NCI-H1105 (cell line): ENCODE results near the gene SF3B3.
"Not testable (repeated sequence)": the region's sequence is repeated elsewhere in the genome, so short reads cannot be mapped to it uniquely, and the experiment has no call there.

Experiments
- DNase-seq: peaks from one replicate; lab custom pipeline; 2025; lab: John Stamatoyannopoulos, UW

The SF3B3 gene

DNA sequence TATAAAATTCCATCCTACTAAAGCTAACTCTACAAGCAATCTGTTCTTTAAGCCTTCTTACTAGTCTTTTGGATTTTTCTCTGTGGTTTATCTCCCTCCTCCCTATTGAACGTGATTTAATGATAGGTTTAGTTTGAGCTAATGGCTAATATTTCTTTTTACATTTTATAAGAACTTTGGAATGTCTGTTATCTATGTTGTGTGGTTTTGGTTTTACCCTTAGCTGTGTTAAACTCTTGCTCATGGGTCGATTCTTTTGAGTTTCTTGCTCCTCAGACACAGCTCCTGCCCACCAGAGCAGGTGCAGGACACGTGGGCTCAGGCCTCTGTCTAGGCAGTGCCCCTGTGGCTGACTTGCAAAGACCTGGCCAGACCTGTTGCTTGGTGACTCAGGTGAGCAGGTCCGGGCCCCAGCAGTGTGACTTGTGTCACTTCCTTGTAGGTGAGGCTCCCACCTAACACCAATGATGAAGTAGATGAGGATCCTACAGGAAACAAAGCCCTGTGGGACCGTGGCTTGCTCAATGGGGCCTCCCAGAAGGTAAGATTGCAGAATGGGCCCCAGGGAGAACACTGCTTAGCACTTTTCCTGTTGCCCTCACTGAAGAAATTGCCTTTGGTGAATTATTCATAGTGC, 45.1 kb downstream of the SF3B3 start:
- DNase-seq = no peak

DNA sequence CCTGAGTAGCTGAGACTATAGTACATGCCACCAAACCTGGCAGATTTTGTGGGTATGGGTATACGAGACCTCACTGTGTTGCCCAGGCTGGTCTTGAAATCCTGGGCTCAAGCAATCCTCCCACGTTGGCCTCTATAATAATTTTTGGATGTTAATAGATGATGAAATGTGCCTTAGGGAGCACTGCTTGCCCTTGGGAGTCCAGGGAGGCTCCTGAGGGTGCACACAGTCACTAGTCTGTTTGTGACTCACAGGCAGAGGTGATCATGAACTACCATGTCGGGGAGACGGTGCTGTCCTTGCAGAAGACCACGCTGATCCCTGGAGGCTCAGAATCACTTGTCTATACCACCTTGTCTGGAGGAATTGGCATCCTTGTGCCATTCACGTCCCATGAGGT, 46.1 kb downstream of the SF3B3 start:
- DNase-seq = no peak

DNA sequence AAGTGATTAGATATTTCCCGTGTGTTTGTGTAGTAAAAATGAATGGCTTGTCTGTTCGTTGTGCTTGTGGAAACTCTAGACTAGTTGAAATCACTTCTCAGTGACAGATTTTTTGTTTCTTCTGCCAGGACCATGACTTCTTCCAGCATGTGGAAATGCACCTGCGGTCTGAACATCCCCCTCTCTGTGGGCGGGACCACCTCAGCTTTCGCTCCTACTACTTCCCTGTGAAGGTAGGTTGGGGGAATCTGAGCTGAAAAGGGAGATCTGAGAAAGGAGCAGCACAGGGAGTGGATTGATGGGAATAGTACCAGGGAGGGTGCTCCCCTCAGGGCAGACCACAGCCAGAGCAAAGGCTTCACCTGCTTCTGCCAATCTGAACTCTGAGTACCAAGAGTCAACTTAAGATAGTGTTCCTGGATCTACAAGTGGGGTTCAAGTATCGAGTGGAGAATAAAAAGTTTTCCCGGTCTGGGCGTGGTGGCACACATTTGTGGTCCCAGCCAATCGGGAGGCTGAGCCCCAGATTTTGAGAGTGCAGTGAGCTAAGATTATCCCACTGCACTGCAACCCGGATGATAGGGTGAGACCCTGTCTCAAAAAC, 47.5 kb downstream of the SF3B3 start:
- no peak for DNase-seq

DNA sequence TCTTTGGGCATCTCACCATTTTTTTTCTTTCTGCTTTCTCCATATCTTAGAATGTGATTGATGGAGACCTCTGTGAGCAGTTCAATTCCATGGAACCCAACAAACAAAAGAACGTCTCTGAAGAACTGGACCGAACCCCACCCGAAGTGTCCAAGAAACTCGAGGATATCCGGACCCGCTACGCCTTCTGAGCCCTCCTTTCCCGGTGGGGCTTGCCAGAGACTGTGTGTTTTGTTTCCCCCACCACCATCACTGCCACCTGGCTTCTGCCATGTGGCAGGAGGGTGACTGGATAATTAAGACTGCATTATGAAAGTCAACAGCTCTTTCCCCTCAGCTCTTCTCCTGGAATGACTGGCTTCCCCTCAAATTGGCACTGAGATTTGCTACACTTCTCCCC, 48.0 kb downstream of the SF3B3 start:
- DNase-seq = no peak

DNA sequence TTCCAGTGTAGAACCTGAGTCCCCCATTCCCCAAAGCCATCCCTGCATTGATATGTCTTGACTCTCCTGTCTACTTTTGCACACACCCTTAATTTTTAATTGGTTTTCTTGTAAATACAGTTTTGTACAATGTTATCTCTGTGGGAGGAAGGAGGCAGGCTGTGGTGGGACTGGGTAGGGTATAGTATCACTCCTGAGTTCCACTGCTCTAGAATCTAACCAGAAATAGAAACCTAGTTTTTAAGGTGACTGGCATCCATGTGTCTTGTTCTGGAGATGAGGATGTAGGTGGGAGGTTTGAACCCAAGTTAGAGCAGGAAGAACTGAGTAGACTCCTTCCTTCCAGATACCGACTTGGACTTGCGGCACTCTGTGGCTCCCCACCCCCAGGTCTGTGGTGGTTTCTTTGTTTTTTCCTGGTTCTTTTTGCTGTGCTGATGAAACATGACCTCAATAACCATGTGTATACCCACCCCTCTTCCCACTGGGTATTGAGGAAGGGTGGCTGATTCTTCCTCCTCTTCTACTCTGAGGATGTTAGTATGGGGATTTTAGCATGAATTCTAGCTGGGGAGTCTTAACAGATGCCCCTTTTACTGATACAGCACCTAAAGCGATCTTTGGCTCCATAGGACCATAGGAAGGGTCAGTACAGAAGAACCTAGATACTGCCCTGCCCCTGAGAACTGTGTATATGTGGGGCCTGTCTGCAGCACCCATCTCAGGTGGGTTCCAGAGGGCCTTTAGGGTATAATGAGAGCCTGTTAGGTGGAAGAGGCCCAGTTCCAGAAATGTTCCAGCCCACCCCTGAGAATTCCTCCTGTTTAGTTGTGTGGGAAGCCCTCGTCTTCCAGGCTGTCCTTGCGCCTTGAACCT, 48.7 kb downstream of the SF3B3 start:
- no peak for DNase-seq

DNA sequence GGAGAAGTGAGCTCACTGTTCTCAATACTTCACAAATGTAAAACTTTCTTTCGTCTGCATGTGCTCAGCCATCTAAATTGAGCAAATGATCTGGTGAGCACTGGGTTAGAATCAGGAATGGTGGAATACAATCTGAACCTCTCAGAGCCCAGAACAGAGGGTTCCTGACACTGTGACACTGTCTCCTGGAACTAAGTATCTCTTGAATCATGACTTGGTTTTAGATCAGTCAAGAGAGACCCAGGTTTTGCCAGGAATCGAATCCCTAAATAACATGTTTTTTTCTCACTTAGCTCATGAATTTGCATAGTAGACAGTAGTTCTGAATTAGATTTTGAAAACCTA, 49.3 kb downstream of the SF3B3 start:
- DNase-seq = no peak

DNA sequence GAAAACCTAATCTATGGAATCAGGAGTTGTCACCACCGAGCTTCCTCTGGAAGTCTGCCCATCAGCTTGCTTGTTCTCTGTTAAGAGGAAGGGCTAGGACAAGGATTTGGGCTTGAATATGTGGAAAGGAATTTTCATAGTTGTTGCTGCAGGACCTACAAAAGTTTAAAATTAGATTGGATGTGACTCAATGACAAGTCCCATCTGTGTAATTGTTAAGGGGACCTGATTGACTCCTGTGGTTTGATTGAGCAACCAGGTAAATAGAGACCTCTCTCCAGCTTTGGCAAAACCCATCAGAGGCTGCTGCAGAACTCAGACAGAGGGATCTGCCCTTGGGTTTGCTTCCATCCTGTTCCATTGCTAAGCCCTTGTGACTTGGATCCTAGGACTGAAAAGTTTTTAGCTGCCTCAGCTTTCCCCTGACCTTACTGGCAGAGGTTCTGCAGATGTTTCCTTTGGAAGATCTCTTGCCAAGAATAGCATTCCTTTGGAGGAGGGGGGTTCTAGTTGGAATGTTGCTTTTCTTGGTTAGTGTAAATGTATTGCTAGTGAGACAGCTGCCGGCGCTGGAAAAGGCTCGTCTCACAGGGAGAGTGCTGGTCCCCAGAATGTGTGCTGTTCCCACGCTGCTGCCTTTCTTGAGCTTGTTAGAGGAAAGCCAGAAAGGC, 50.0 kb downstream of the SF3B3 start:
- DNase-seq = no peak

DNA sequence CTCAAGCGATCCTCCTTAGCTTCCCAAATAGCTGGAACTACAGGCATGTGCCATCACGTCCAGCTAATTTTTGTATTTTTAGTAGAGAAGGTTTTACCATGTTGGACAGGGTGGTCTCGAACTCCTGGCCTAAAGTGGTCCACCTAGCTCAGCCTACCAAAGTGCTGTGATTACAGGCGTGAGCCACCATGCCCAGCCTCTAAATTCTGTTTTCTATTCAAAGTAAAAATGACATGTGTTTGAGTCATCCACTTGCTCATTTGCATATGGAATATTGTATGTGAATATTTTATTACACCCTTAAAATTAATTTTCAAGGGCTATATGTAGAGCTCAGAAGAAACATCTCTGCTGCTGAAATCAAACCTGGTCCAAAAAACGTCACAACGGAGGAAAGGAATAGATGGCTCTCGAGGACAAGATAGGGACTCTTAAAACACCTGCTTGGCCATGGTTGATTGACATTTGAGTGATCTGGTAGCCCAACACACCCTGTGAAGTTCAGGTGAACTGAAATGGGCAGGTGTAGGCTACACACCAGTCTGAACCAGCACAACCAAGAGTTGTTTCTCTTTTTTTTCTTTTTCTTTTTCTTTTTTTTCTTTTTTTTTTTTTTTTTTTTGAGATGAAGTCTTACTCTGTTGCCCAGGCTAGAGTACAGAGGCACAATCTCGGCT, 51.1 kb downstream of the SF3B3 start:
- DNase-seq = no peak

DNA sequence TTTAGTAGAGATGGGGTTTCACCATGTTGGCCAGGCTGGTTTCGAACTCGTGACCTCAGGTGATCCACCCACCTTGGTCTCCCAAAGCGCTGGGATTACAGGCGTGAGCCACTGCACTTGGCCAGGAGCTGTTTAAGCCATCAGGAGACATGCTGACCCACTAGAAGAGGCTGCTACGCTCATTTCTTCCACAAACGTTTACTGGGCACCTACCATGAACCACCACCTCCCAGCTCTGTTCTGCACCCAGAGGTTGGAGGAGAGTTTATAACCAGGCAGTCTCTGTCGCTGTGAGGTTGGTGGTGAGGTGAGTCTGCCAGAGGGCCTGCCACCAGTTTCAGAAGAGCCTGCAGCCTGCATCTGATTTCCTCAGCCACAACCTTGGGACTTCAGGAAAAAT, 51.8 kb downstream of the SF3B3 start:
- no peak for DNase-seq

DNA sequence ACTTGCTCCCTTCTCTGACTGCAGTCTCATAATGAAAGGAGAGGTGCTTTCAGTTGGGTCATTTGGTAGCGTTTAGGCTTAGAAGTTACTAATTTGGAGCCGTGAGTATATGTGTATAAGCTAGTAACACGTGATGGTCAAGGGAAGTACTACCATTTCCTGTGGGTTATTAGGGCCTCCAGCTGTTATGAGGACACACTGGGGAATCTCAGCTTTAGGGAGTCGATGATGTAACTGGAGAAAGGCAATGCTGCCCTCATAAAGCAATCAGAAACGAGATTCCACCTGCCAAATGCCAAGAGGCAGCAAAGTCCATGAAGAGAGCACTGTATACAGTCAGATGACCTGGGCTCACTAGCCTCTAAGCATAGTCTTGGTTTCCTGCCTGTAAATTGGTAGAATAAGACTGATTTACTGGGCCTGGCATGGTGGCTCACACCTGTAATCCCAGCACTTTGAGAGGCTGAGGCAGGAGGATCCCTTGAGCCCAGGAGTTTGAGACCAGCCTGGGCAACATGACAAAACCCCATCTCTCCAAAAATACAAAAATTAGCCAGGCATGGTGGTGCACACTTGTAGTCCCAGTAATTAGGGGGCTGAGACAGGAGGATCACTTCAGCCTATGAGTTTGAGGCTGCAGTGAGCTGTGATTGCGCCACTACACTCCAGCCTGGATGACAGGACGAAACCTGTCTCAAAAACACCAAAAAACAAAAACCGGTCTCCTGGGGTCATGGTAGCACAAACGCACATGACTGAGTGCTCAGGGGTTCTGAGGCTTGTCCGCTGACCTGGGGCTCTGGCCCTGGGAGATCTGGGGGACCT, 53.0 kb downstream of the SF3B3 start:
- DNase-seq = no peak

DNA sequence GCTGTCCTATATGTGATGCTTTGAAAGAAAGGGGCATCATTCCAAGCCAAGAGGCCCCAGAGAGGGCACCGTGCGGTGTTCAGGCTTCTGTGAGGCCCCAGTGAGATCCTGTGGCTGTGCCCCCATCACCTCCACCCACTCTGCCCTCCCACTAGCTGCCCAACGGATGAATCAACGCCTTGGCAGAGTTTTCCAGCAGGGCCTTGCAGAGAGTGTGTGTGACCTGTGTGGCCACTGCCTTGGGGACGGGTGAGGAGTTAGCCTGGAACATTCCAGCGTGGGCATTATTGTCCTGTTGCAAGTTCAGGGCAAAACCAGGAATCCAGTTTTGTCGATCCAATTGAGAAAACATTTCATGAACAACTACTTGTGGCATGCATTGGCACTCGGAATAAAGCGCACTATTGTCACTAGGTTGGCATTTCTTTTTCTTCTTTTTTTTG, 53.7 kb downstream of the SF3B3 start:
- DNase-seq = no peak

DNA sequence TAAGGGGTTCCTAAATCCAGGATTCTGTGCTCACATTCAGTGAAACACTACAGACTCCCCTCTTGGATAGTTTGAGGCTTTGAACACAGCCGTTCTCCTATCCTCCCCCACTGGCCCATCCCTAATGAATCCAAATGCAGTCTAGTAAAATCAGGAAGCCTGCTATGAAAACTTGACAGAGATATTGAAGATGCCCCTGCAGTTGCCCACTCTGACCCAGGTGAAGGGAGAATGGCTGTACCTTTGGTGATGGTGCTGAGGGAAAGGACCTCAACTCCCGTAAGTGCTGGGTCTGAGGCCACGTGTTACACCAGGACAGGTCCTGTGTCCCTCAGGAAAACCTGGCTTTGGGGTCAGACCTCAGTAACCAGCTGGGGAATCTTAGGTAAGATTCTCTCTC, 54.4 kb downstream of the SF3B3 start:
- DNase-seq = no peak

DNA sequence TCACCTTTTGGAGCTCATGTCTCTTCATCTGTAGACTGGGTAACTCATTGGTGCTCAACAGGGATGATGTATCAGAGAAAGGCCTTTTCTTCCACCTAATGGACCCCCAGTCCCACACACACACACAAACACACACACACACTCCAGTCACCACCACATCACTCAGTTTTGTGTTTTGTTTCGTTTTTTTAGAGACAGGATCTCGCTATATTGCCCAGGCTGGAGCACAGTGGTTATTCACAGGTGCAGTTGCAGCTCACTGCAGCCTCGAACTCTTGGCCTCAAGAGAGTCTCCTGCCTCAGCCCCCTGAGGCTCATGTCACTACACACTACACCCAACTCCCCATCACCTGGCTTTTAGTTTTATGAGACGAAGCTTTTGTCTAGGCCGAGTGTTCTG, 55.6 kb downstream of the SF3B3 start:
- no peak for DNase-seq

DNA sequence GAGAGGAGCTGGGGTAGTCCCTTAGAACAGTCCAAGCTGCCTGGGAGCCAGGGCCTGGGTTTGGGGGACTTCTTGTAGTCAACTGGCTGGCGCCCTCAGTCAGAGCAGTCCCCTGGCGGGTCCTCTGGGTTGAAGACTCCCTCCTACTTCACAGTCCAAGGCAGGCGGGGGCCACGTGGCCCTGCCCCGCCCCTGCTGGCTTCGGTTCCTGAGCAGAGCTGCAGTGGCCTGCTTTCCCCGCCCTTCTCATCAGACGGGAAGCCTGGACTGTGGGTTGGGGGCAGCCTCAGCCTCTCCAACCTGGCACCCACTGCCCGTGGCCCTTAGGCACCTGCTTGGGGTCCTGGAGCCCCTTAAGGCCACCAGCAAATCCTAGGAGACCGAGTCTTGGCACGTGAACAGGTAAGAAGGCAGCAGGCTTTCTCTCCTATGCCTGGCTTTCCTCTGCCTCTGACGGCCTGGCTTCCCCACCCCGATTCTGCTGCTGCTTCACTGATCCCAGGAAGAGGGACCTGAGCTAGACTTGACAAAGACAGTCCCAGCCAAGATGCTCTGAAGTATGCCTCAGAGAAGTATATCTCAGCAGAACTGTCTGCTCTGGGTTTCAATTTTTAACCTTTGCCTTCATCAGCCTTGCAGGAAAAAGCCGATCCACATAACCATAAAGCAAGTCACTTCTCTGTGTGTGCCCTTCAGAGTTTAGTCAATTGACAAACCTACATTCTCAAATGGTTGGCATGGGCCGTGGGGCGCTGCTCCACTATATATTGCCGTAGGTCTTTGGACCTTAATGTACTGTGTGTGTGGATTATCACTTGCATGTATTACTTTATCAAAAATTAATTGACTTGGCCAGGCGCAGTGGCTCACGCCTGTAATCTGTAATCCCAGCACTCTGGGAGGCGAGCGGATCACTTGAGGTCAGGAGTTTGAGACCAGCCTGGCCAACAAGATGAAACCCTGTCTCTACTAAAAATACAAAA, 56.3 kb downstream of the SF3B3 start:
- DNase-seq = no peak

DNA sequence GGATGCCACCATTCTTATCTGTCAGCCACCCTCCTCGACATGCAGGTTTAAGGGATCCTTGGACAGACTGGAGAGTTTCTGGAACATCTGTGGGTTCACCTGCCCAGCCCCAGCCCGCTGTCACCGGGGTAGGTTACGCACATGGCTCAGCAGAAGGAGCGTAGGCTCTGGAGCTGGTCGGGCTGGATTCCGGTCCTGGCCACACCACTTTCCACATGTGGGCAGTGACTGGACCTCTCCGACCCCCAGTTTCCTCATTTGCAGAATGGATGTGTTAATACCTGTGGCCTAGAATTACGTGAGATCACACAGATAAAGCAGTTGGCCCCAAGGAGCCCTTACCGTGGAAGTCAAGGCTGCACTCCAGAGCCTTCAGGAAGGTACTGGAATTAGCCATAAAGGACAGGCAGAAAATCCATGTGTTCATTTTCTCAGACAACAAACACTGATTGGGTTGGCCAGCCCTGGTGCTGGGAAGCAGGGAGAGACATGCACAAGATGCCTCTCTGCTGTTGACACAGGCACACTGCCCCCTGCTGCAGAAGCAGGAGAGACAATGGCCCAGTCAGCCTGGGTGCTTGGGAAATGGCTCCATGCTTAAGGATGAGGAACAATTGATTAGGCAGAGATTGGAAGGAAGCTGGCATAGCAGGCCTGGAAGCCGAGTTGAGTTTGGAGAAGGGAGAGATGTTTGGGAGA, 58.8 kb downstream of the SF3B3 start:
- DNase-seq = no peak

DNA sequence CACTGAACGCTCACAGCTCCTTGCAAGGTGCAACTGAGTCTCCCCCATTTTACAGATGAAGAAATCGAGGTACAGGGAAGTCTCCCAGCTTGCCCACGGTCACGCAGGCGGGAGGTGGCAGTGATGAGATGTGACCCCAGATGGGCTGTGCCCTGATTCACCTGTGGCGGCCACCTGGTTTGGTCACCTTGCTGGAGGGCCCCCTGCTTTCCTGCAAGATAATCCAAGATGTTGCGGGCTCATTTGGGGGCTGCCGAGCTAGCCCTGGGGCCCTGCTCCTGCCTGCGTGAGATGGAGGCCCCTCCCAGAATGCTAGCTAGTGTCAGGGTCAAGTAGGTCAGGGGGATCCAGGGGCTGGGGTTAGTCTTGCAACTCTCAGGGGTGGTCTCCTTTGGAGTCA, 63.1 kb downstream of the SF3B3 start:
- DNase-seq = no peak

DNA sequence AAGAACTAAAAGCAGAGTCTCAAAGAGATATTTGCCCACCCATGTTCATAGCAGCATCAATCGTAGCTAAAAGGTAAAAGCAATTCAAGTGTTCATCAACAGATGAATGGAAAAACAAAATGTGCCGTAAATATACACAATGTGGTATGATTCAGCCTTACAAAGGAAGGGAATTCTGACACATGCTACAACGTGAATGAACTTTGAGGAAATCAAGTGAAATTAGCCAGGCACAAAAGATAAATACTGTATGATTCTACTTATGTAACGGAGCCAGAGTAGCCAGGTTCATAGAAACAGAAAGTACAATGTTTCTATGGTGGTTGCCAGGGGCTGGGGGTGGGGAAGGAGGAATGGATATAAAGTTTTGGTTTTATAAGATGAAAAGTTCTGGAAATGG, 64.9 kb downstream of the SF3B3 start:
- DNase-seq = no peak

DNA sequence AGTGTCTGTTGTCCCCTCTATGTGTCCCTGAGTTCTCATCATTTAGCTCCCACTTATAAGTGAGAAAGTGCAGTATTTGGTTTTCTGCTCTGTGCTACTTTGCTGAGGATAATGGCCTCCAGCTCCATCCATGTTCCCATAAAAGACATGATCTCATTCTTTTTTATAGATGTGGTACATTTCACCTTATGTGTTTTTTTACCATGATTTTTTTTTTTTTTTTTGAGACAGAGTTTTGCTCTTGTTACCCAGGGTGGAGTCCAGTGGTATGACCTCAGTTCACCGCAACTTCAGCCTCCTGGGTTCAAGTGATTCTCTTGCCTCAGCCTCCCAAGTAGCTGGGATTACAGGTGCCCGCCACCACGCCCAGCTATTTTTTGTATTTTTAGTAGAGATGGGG, 65.8 kb downstream of the SF3B3 start:
- not testable (repeated sequence) for DNase-seq

DNA sequence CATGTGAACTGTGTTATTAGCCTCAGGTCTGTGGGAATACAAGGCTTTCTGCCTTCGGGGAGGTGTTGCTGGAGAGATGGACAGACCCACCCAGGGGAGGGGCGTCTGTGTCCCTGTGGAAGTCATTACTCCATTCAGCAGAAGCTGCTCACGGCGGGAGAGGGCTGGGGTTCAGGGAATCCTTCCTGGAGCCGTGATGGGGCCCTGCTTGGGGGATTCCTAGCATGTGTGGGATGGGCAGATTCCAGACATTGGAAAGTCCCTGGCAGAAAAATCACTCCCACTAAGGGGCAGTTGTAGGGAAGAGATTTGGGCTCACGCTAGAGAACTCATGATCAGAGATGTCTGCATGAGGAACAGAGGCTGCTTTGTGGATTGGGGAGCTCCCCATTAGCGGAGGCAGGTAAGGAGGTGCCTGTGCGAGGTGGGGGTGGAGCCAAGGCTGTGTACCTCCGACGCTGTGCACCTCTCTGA, 66.4 kb downstream of the SF3B3 start:
- no peak for DNase-seq
